GM19239 (cell line): ENCODE measurements around the gene FKBP5.

Experiments used
- DNase-seq: peaks from one replicate; pipeline ENCODE4 v3.0.0; 2011; ENCODE audit warnings: low spot score; ENCODE audit not compliant: insufficient read length
- FAIRE-seq: peaks from 2 replicates; lab custom pipeline; 2011; peaks lifted over from hg19 to GRCh38; lab: Jason Lieb, UNC

FKBP5 gene

DNA sequence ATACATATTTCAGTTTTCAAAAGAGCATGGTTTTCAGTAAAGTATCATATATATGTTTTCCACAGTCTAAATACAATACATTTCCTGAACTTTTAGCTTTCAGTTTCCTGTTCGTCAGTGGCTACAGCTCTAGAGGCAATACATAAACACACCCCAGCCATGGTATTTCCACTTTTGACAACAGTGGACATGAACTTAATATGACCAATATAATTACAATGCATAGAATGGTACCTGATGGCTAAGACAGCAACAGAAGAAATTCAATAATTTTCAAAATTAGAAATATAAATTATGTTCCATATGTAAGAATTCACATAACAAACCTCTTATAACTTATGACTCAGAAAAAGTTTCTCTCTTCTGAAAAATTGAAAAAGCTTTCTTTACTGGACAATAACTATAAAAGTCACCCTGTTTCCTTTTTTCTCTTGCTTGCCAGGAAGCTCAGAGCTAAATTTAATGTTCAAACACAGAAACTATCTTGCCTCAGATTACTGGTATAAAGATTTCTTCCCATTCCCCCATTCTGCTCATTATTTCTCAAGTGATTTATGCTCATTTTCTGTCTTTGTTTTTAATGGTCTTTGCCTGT is 19.2 kb downstream of the FKBP5 start:
- DNase-seq (no peak), FAIRE-seq (peak; percentile 89)

GRCh38 chr6:35668744-35669450 is 19.8 kb downstream of the FKBP5 start:
- DNase-seq (no peak), FAIRE-seq (no peak)

DNA sequence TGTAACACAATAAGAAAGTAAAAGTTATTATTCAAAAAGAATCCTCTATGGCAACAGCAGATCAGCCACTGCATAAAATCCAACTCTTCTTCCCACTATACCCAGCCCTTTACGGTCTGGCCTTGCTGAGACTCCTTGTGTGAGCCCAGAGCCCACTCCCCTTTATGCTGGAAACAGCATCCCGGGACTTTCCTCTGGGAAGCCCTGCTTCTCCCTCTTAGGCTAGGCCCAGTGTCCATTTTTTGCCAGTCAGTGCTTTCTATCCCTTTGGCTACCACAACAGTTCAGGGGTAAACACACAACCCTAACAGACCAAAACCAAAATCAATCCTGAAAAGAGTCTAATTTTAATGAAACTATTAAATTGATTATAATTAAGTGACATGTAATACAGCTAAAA is 20.6 kb downstream of the FKBP5 start:
- FAIRE-seq (no peak), DNase-seq (no peak)

DNA sequence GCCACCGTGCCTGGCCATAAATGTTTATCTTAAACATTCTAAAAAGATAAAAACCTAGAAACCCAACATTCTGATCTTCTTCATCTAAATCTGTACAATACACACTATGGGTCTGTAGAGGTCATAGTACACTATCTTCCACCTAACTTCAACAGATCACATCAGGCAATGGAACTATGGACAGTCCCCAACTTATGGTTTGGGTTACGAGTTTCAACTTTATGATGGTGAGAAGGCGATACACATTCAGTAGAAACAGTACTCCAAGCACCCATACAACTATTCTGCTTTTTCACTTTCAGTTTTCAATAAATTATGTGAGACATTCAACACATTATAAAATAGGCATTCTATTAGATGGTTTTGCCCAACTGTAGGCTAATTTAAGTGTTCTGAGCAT is 23.1 kb downstream of the FKBP5 start:
- no peak for FAIRE-seq

DNA sequence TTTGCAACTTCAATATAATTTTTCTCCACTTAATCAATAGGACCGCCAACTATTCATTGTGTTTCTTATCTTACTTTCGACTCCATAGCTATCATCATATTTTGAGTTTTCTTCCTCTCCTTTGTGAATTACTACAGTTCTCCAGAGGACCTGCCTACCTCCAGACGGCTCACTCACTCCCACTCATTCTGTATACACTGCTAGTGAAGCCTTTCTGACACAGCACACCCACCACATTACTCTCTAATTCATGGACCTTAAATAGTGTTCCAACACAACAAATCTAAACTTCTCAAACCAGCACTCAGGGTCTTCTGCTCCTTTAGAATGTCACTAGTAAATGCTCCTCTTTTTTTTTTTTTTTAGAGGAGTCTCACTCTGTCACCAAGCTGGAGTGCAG is 23.8 kb downstream of the FKBP5 start:
- FAIRE-seq (no peak), DNase-seq (no peak)

More for the DNA sequence above, 23.1 kb downstream of the FKBP5 start:
- no peak for DNase-seq

- DNase-seq (no peak), FAIRE-seq (peak; percentile 74)
These were observed 25.1 kb downstream of the FKBP5 start for GRCh38 chr6:35663447-35664235.

GRCh38 chr6:35662999-35663398 is 25.7 kb downstream of the FKBP5 start:
- DNase-seq (no peak), FAIRE-seq (no peak)

GRCh38 chr6:35654883-35655282 is 33.8 kb downstream of the FKBP5 start:
- no peak for FAIRE-seq

DNA sequence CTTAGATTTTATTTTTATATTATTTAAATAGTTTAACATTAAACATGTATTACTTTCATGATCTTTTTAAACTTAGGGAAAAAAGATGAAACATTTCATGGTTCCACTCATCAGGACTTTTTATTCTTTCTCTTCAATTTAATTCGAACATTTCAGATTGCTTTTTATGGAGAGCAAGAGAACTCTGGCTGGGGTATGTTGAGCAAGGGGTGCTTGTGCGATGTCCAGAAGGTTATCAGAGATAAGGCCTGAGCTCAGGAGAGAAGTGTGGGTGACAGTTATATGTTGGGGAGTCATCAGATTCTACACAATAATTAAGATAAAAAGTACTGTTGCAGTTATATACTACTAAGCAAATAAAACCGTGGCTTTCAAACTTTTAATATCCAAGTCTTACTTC is 37.5 kb downstream of the FKBP5 start:
- FAIRE-seq: no peak

More at GRCh38 chr6:35654883-35655282, 33.8 kb downstream of the FKBP5 start:
- DNase-seq: no peak

DNA sequence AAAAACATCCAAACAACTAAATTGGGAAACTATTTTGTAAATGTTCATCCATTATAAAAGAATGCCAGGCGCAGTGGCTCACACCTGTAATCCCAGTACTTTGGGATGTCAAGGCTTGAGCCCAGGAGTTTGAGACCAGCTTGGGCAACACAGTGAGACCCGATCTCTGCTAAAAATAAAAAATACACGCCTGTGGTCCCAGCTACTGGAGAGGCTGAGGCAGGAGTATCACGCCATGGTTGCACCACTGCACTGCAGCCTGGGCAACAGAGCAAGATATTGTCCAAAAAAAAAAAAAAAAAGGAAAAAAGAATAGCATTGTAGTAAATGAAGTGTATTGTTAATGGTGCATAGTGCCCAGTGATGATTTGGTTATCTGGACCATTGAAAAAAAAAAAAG is 38.7 kb downstream of the FKBP5 start:
- FAIRE-seq: no peak
- no peak for DNase-seq

More for the DNA sequence above, 37.5 kb downstream of the FKBP5 start:
- DNase-seq: no peak

GRCh38 chr6:35648203-35648602 is 40.5 kb downstream of the FKBP5 start:
- FAIRE-seq: no peak
- DNase-seq: no peak

GRCh38 chr6:35647400-35647799 is 41.3 kb downstream of the FKBP5 start:
- peak; percentile 28 for FAIRE-seq
- no peak for DNase-seq

DNA sequence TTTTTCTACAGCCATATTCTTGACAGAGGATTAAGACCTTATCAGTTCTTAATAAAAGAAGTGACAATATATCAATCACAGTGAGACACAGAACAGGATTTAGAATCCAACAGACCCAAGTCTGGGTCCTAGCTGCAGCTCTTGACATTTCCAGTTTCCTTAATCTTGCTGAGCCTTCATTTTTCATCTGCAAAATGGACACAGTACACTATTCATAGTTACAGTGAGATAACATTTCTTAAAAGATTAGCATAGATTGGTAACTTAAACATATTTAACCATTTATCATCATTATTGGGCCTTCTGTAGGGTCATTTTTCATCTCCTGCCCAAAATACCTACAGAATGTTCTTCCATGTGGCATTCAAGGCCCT is 45.6 kb downstream of the FKBP5 start:
- FAIRE-seq (peak; percentile 70), DNase-seq (no peak)

- no peak for FAIRE-seq
- no peak for DNase-seq
These were observed 46.1 kb downstream of the FKBP5 start for GRCh38 chr6:35642471-35643161.

DNA sequence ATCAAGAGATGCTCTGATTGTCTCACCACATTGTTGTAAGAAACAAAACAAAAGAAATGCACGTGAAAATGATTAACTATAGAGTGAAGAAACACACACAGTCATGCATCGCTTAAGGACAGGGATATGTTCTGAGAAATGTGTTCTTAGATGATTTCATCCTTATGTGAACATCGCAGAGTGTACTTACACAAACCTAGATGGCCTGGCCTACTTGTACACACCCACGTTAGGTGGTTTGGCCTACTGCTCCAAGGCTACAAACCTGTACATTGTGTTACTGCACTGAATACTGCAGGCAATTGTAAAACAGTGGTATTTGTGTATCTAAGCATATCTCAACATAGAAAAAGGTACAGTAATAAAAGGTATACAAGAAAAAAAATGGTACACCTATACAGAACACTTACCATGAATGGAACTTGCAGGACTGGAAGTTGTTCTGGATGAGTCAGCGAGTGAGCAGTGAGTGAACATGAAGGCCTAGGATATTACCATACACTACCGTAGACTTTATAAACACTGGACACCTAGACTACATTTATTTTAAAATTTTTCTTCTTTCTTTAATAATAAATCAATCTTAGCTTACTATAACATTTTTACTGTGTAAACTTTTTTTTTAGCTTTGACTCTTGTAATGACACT is 48.6 kb downstream of the FKBP5 start:
- FAIRE-seq (no peak), DNase-seq (no peak)

DNA sequence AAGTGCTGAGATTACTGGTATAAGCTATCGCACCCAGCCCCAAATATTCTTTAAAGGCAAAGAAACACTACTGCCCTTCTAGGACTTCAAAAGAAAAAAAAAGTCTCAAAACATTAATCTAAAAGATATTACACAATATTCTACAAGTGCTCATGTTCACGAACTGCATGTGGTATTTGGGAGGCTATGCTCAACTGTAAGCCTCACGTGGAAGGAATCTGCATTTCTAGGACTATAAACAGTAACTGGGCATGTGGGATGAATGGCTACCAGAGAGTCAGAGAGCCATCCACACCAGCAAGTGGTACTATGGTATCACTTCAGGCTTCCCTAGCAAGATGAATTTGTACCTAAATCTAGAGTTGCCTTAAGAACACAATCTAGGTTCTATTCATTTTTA is 50.0 kb downstream of the FKBP5 start:
- DNase-seq: no peak
- peak; percentile 42 for FAIRE-seq

DNA sequence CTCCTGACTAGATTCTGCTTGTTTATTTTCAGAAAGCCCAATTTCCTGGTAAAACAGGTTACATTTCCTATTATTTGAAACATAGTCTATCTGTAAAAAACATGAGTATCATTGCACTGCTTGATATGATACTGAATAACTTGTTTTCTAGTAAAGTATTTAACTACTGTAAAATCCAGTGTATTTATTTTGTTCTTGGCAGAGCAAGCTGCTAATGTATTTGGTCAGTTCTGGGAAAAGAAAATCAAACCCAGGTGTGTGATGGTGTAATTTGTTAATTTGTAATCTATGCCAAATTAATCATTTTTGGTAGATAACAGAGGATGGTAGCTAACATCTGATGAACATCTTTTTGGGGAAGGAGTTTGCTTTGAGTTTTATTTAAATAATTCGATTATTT is 50.8 kb downstream of the FKBP5 start:
- DNase-seq (no peak), FAIRE-seq (no peak)

GRCh38 chr6:35635601-35636597 is 52.8 kb downstream of the FKBP5 start:
- no peak for DNase-seq
- no peak for FAIRE-seq

DNA sequence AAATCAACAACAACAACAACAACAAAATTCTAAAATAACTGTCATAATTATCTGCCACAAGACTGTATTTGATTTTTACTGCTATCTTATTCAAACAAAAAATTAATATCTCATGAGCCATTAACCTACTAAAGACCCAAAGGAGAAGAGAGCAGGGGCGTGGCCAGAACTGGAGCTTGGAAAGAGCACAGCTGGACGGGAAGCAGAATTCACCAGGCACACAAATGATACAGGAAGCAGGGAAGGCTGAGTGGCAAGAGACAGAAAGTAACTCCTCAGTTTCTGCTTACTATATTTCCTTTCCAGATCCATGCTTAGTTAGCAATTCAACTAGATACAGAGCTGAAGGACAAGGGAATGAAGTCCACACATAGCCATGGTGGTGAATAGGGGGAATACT is 54.4 kb downstream of the FKBP5 start:
- no peak for FAIRE-seq
- no peak for DNase-seq
